ENCODE data around the gene FMNL3. TPM values are rescaled to one million over a fixed set of nuclear protein-coding genes. Genes with fewer than 3 reads are reported as not detected.

FMNL3 gene
- total RNA-seq, 1 donor from 2014 or later = 11.0 TPM

GRCh38 chr12:49641748-49642369 is 65.3 kb downstream of the FMNL3 start:
- TF ChIP-seq POLR2AphosphoS5 (IDR thresholded peaks at IDR 0.05; ENCODE audit: insufficient read depth in 1 of 2, low read depth in 1 of 2) (no peak), CTCF (IDR thresholded peaks at IDR 0.05) (no peak), POLR2A (IDR thresholded peaks at IDR 0.05) (no peak)
- Histone ChIP-seq H3K27me3 (no peaks in the 10 kb centered on the region), H3K36me3 (peaks cover 0 to 33% of the 10 kb centered on the region in 2 donors), H3K4me1 (peaks cover 9% of the 10 kb centered on the region), H3K9me3 (no peaks in the 10 kb centered on the region), H3K27ac (no peak overlapping the region), H3K4me3 (no peak overlapping the region)
- intact Hi-C loops (cut with DNase I) = no loop called here
- no peak for DNase-seq (ENCODE audit: extremely low spot score in 2 of 2)

GRCh38 chr12:49636979-49637755 is 70.0 kb downstream of the FMNL3 start:
- Histone ChIP-seq H3K27me3 (no peaks in the 10 kb centered on the region), H3K27ac (no peak overlapping the region), H3K4me1 (peaks cover 15% of the 10 kb centered on the region), H3K4me3 (no peak overlapping the region), H3K9me3 (no peaks in the 10 kb centered on the region), H3K36me3 (peaks cover 0 to 18% of the 10 kb centered on the region in 2 donors)
- intact Hi-C loops (cut with DNase I) = no loop called here
- DNase-seq (ENCODE audit: extremely low spot score in 2 of 2) = no peak
- TF ChIP-seq POLR2A (IDR thresholded peaks at IDR 0.05) (no peak), CTCF (IDR thresholded peaks at IDR 0.05) (peak in 2 of 3 experiments; percentile 14 to 51)

GRCh38 chr12:49636574-49636973 is 70.6 kb downstream of the FMNL3 start:
- no peak for DNase-seq (ENCODE audit: extremely low spot score in 2 of 2)
- Histone ChIP-seq H3K27ac (no peak overlapping the region), H3K27me3 (no peaks in the 10 kb centered on the region), H3K4me3 (no peak overlapping the region), H3K9me3 (no peaks in the 10 kb centered on the region), H3K4me1 (peaks cover 15% of the 10 kb centered on the region), H3K36me3 (peaks cover 0 to 13% of the 10 kb centered on the region in 2 donors)
- TF ChIP-seq POLR2A (IDR thresholded peaks at IDR 0.05) (no peak), POLR2AphosphoS5 (IDR thresholded peaks at IDR 0.05; ENCODE audit: insufficient read depth in 1 of 2, low read depth in 1 of 2) (no peak), CTCF (IDR thresholded peaks at IDR 0.05) (no peak)
- intact Hi-C loops (cut with DNase I) = no loop called here

GRCh38 chr12:49635656-49636055 is 71.5 kb downstream of the FMNL3 start:
- H3K9me3 ChIP-seq = no peaks in the 10 kb centered on the region
- peaks cover 15% of the 10 kb centered on the region for H3K4me1 ChIP-seq
- intact Hi-C loops (cut with DNase I) = no loop called here
- H3K27ac ChIP-seq = no peak overlapping the region
- peaks cover 0 to 10% of the 10 kb centered on the region in 2 donors for H3K36me3 ChIP-seq
- no peaks in the 10 kb centered on the region for H3K27me3 ChIP-seq
- no peak for DNase-seq (ENCODE audit: extremely low spot score in 2 of 2)
- no peak overlapping the region for H3K4me3 ChIP-seq
- TF ChIP-seq POLR2A (IDR thresholded peaks at IDR 0.05) = no peak
- TF ChIP-seq CTCF (IDR thresholded peaks at IDR 0.05) = no peak
- TF ChIP-seq POLR2AphosphoS5 (IDR thresholded peaks at IDR 0.05; ENCODE audit: insufficient read depth in 1 of 2, low read depth in 1 of 2) = no peak

GRCh38 chr12:49635036-49635435 is 72.2 kb downstream of the FMNL3 start:
- intact Hi-C loops (cut with DNase I) = no loop called here
- peak in 1 of 2 donors; percentile 67 for DNase-seq (ENCODE audit: extremely low spot score in 2 of 2)
- no peak for TF ChIP-seq CTCF (IDR thresholded peaks at IDR 0.05)
- no peak for TF ChIP-seq POLR2A (IDR thresholded peaks at IDR 0.05)
- TF ChIP-seq POLR2AphosphoS5 (IDR thresholded peaks at IDR 0.05; ENCODE audit: insufficient read depth in 1 of 2, low read depth in 1 of 2) = no peak
- no peaks in the 10 kb centered on the region for H3K9me3 ChIP-seq
- peaks cover 0 to 10% of the 10 kb centered on the region in 2 donors for H3K36me3 ChIP-seq
- no peak overlapping the region for H3K27ac ChIP-seq
- H3K27me3 ChIP-seq = no peaks in the 10 kb centered on the region
- peaks cover 15% of the 10 kb centered on the region for H3K4me1 ChIP-seq
- no peak overlapping the region for H3K4me3 ChIP-seq

Data from vagina (tissue), 2 donors.